Smooth muscle cell (in vitro differentiated cells): ENCODE results near the gene ST3GAL4. TPM values are rescaled to one million over a fixed set of nuclear protein-coding genes. Genes with fewer than 3 reads are reported as not detected.

Experiments
- DNase-seq: peaks from one replicate; lab custom pipeline; 2025; ENCODE audit not compliant: unreplicated experiment; lab: John Stamatoyannopoulos, UW
- H2AFZ ChIP-seq: fragments of 200-600 bp; sonication (generic); 2 replicates; pipeline ENCODE4 v1.6.0; 2016; ENCODE audit warnings: antibody characterized with exemption, low read depth, mild to moderate bottlenecking
- H3F3A ChIP-seq: fragments of 200-600 bp; sonication (generic); 2 replicates; pipeline ENCODE4 v1.6.0; 2017; ENCODE audit warnings: antibody characterized with exemption, low read depth
- H3K27ac ChIP-seq: fragments of 200-600 bp; sonication (generic); 2 replicates; pipeline ENCODE4 v1.5.1; 2016; ENCODE audit warnings: low read depth, mild to moderate bottlenecking
- H3K27me3 ChIP-seq: fragments of 200-600 bp; sonication (generic); 2 replicates; pipeline ENCODE4 v1.6.1; 2016; ENCODE audit warnings: low read depth, mild to moderate bottlenecking
- H3K36me3 ChIP-seq: fragments of 200-600 bp; sonication (generic); 2 replicates; pipeline ENCODE4 v1.5.1; 2016; ENCODE audit warnings: low read depth
- H3K4me1 ChIP-seq: fragments of 200-600 bp; sonication (generic); 2 replicates; pipeline ENCODE4 v1.5.1; 2016; ENCODE audit warnings: low read depth
- H3K4me2 ChIP-seq: fragments of 200-600 bp; sonication (generic); 2 replicates; pipeline ENCODE4 v1.6.0; 2016; ENCODE audit warnings: mild to moderate bottlenecking
- H3K4me3 ChIP-seq: fragments of 200-600 bp; sonication (generic); 2 replicates; pipeline ENCODE4 v1.5.1; 2016; ENCODE audit warnings: mild to moderate bottlenecking
- H3K79me2 ChIP-seq: fragments of 200-600 bp; sonication (generic); 2 replicates; pipeline ENCODE4 v1.6.0; 2016; ENCODE audit warnings: low read depth, mild to moderate bottlenecking
- H3K9ac ChIP-seq: fragments of 200-600 bp; sonication (generic); 2 replicates; pipeline ENCODE4 v1.6.0; 2016; ENCODE audit warnings: low read depth
- H3K9me3 ChIP-seq: fragments of 200-600 bp; sonication (generic); replicated peaks from 2 replicates; pipeline ENCODE4 v1.5.1; 2016; ENCODE audit warnings: low read depth
- H4K20me1 ChIP-seq: fragments of 200-600 bp; sonication (generic); 2 replicates; pipeline ENCODE4 v1.6.0; 2016; ENCODE audit warnings: low read depth
- CTCF ChIP-seq: fragments of 200-600 bp; sonication (generic); IDR thresholded peaks from 2 replicates; pipeline ENCODE4 v1.5.1; 2017; ENCODE audit warnings: borderline replicate concordance, mild to moderate bottlenecking, antibody characterized with exemption; ENCODE audit not compliant: insufficient read depth, poor library complexity, severe bottlenecking
- whole genome bisulfite sequencing: methylation state at CpG from one replicate; pipeline ENCODE4 v1.1.7; 2016; ENCODE audit warnings: low lambda C conversion rate; 5-methylcytosine and 5-hydroxymethylcytosine counted together
- polyA plus RNA-seq: library from polyadenylated mRNA; unstranded; fragments of >200 nt; fragmentation: Nextera tagmentation; extraction: Ambion mirVana; gene quantifications from 2 replicates; pipeline ENCODE4 v1.2.1, GENCODE V29; 2016
- total RNA-seq: library from RNA; depleted of rRNA; stranded (reverse); fragments of >200 nt; gene quantifications from 2 replicates; pipeline ENCODE4 v1.2.3, GENCODE V29; 2014

The ST3GAL4 gene
- total and polyA plus RNA-seq, 2 experiments from 2014 or later: 60.3 to 60.9 TPM

GRCh38 chr11:126413426-126413825 is 57.9 kb downstream of the ST3GAL4 start:
- H3K4me1 ChIP-seq: peaks cover 7% of the 10 kb centered on the region
- no peak for TF ChIP-seq CTCF
- peaks cover 10% of the 10 kb centered on the region for H4K20me1 ChIP-seq
- no peak for DNase-seq
- no peak overlapping the region for H3K4me2 ChIP-seq
- H2AFZ ChIP-seq: no peak overlapping the region
- H3K27ac ChIP-seq: no peak overlapping the region
- H3K9me3 ChIP-seq: no peaks in the 10 kb centered on the region
- H3K36me3 ChIP-seq: no peaks in the 10 kb centered on the region
- no peaks in the 10 kb centered on the region for H3K27me3 ChIP-seq
- peaks cover 9% of the 10 kb centered on the region for H3F3A ChIP-seq
- H3K9ac ChIP-seq: no peak overlapping the region
- H3K4me3 ChIP-seq: no peak overlapping the region
- H3K79me2 ChIP-seq: no peaks in the 10 kb centered on the region
- WGBS: 98% methylated on average over 11 of the region's 11 CpGs

- H4K20me1 ChIP-seq: peaks cover 10% of the 10 kb centered on the region
- no peaks in the 10 kb centered on the region for H3K9me3 ChIP-seq
- H3K27me3 ChIP-seq: no peaks in the 10 kb centered on the region
- TF ChIP-seq CTCF: no peak
- H3K36me3 ChIP-seq: no peaks in the 10 kb centered on the region
- no peak overlapping the region for H2AFZ ChIP-seq
- H3K4me2 ChIP-seq: no peak overlapping the region
- peaks cover 7% of the 10 kb centered on the region for H3K4me1 ChIP-seq
- no peaks in the 10 kb centered on the region for H3K79me2 ChIP-seq
- DNase-seq: no peak
- H3K9ac ChIP-seq: no peak overlapping the region
- WGBS: 97% methylated on average over 9 of the region's 9 CpGs
- peaks cover 9% of the 10 kb centered on the region for H3F3A ChIP-seq
- no peak overlapping the region for H3K4me3 ChIP-seq
- H3K27ac ChIP-seq: no peak overlapping the region
These were observed 58.4 kb downstream of the ST3GAL4 start for GRCh38 chr11:126413843-126414405.

- Histone ChIP-seq H3K9me3 (no peaks in the 10 kb centered on the region), H3F3A (peaks cover 9% of the 10 kb centered on the region), H4K20me1 (peaks cover 6% of the 10 kb centered on the region), H3K27me3 (no peaks in the 10 kb centered on the region), H3K9ac (no peak overlapping the region), H3K36me3 (no peaks in the 10 kb centered on the region), H3K4me1 (peaks cover 7% of the 10 kb centered on the region), H3K27ac (no peak overlapping the region), H2AFZ (no peak overlapping the region), H3K79me2 (no peaks in the 10 kb centered on the region), H3K4me3 (no peak overlapping the region), H3K4me2 (no peak overlapping the region)
- TF ChIP-seq CTCF: no peak
- no peak for DNase-seq
- 95% methylated on average over 5 of the region's 5 CpGs for WGBS
These were observed 59.1 kb downstream of the ST3GAL4 start for GRCh38 chr11:126414615-126415014.

GRCh38 chr11:126415128-126415527 is 59.6 kb downstream of the ST3GAL4 start:
- no peak overlapping the region for H3K4me3 ChIP-seq
- peaks cover 7% of the 10 kb centered on the region for H3K4me1 ChIP-seq
- DNase-seq: no peak
- no peak for TF ChIP-seq CTCF
- no peak overlapping the region for H3K27ac ChIP-seq
- no peaks in the 10 kb centered on the region for H3K27me3 ChIP-seq
- H3K9me3 ChIP-seq: no peaks in the 10 kb centered on the region
- 75% methylated on average over 7 of the region's 7 CpGs for WGBS
- peaks cover 1% of the 10 kb centered on the region for H4K20me1 ChIP-seq
- no peak overlapping the region for H3K9ac ChIP-seq
- H3K4me2 ChIP-seq: no peak overlapping the region
- H2AFZ ChIP-seq: no peak overlapping the region
- H3F3A ChIP-seq: peaks cover 9% of the 10 kb centered on the region
- H3K79me2 ChIP-seq: no peaks in the 10 kb centered on the region
- no peaks in the 10 kb centered on the region for H3K36me3 ChIP-seq
